ENCODE data around the gene RRBP1.
"Not testable (repeated sequence)": the region's sequence is repeated elsewhere in the genome, so short reads cannot be mapped to it uniquely, and the experiment has no call there.

RRBP1 gene

GRCh38 chr20:17661121-17661744 is 20.8 kb downstream of the RRBP1 start:
- no peak for DNase-seq

GRCh38 chr20:17660667-17661066 is 21.4 kb downstream of the RRBP1 start:
- DNase-seq, result no peak

GRCh38 chr20:17659801-17660200 is 22.2 kb downstream of the RRBP1 start:
- no peak for DNase-seq

- not testable (repeated sequence) for DNase-seq
Measured at GRCh38 chr20:17659344-17659743, 22.7 kb downstream of the RRBP1 start.

- no peak for DNase-seq
Measured at GRCh38 chr20:17658648-17658993, 23.4 kb downstream of the RRBP1 start.

- DNase-seq, result no peak
Measured at GRCh38 chr20:17657898-17658647, 24.0 kb downstream of the RRBP1 start.

- DNase-seq, result no peak
Measured at GRCh38 chr20:17657079-17657825, 24.8 kb downstream of the RRBP1 start.

- DNase-seq, result no peak
Measured at GRCh38 chr20:17655865-17656479, 26.1 kb downstream of the RRBP1 start.

- no peak for DNase-seq
Measured at GRCh38 chr20:17655286-17655651, 26.8 kb downstream of the RRBP1 start.

GRCh38 chr20:17654649-17655285 is 27.3 kb downstream of the RRBP1 start:
- no peak for DNase-seq

- no peak for DNase-seq
Measured at GRCh38 chr20:17653835-17654648, 28.0 kb downstream of the RRBP1 start.

- no peak for DNase-seq
Measured at GRCh38 chr20:17652411-17652810, 29.6 kb downstream of the RRBP1 start.

- no peak for DNase-seq
Measured at GRCh38 chr20:17651760-17652388, 30.2 kb downstream of the RRBP1 start.

- no peak for DNase-seq
Measured at GRCh38 chr20:17651129-17651759, 30.8 kb downstream of the RRBP1 start.

- DNase-seq, result no peak
Measured at GRCh38 chr20:17650301-17651128, 31.5 kb downstream of the RRBP1 start.

- DNase-seq, result no peak
Measured at GRCh38 chr20:17648791-17649730, 33.0 kb downstream of the RRBP1 start.

- no peak for DNase-seq
Measured at GRCh38 chr20:17648315-17648646, 33.8 kb downstream of the RRBP1 start.

GRCh38 chr20:17647391-17648314 is 34.4 kb downstream of the RRBP1 start:
- no peak for DNase-seq

Data from effector CD4-positive, alpha-beta T cell (primary cell).